22Rv1 (cell line): Measurements from ENCODE around the gene TMEM37.

Experiments
- ZFX ChIP-seq: fragments of 450-650 bp; IDR thresholded peaks from 2 replicates; pipeline ENCODE4 v1.6.1; 2017; ENCODE audit warnings: antibody characterized with exemption, borderline replicate concordance
- TF ChIP-seq, protein P1 (sequence below): fragments of 450-650 bp; IDR thresholded peaks from 2 replicates; pipeline ENCODE4 v1.5.1; 2017; ENCODE audit warnings: mild to moderate bottlenecking

DNA sequence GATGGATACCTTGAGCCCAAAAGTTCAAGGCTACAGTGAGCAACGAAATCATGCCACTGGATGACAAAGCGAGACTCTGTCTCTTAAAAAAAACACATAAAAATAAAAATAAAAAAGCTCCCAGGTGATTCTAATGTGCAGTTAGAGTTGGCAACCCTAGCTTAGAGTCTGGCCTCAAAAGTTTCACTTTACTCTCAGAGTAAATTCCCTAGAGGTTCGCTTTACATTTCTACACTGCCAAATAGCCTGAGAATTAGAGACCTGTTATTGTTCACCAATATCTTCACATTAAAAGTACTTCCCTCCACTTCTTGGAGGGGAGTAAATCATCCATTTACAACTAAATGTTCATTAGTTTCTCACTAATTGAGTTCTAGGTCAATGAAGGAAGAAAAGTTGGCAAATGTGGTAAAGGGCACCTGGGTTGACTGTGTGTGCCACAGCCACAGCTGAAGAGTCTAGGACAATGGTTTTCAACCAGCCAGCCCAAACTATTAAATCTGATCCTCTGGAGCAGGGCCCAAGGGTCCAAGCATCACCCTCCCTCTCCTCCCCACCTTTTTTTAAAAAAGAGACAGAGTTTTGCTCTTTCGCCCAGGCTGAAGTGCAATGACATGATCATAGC lies 15.2 kb upstream of the TMEM37 start:
- TF ChIP-seq, protein P1, sequence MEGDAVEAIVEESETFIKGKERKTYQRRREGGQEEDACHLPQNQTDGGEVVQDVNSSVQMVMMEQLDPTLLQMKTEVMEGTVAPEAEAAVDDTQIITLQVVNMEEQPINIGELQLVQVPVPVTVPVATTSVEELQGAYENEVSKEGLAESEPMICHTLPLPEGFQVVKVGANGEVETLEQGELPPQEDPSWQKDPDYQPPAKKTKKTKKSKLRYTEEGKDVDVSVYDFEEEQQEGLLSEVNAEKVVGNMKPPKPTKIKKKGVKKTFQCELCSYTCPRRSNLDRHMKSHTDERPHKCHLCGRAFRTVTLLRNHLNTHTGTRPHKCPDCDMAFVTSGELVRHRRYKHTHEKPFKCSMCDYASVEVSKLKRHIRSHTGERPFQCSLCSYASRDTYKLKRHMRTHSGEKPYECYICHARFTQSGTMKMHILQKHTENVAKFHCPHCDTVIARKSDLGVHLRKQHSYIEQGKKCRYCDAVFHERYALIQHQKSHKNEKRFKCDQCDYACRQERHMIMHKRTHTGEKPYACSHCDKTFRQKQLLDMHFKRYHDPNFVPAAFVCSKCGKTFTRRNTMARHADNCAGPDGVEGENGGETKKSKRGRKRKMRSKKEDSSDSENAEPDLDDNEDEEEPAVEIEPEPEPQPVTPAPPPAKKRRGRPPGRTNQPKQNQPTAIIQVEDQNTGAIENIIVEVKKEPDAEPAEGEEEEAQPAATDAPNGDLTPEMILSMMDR: no peak
- no peak for TF ChIP-seq ZFX
